Measurements from ENCODE around the gene TAB3. TPM values are rescaled to one million over a fixed set of nuclear protein-coding genes. Genes with fewer than 3 reads are reported as not detected.

Gene TAB3
- total and polyA plus RNA-seq, 8 donors: 14.8 to 31.1 (median 28.4) TPM

DNA sequence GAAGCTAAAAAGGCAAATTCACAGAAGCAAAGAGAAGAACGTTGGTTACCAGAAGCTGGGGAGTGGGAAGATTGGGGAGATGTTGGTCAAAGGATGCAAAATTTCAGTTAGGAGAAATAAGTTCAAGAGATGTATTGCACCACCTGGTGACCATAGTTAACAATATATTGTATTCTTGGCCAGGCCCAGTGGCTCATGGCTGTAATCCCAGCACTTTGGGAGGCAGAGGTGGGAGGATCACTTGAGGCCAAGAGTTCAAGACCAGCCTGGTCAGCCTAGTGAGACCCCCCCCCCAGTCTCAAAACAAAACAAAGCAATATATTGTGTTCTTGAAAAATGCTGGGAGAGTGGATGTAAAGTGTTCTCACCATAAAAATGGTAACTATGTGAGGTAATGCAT is 67.9 kb downstream of the TAB3 start:
- H3K27me3 ChIP-seq: no peaks in the 10 kb centered on the region
- no peaks in the 10 kb centered on the region for H3K9me3 ChIP-seq
- ATAC-seq (no peak), DNase-seq (no peak)
- H3K4me3 ChIP-seq: no peak overlapping the region
- H3K36me3 ChIP-seq: no peaks in the 10 kb centered on the region
- no peak overlapping the region for H3K27ac ChIP-seq
- intact Hi-C loops (cut with DNase I): no loop called here
- no peak for TF ChIP-seq CTCF (IDR thresholded peaks at IDR 0.05)
- H3K4me1 ChIP-seq: no peaks in the 10 kb centered on the region

DNA sequence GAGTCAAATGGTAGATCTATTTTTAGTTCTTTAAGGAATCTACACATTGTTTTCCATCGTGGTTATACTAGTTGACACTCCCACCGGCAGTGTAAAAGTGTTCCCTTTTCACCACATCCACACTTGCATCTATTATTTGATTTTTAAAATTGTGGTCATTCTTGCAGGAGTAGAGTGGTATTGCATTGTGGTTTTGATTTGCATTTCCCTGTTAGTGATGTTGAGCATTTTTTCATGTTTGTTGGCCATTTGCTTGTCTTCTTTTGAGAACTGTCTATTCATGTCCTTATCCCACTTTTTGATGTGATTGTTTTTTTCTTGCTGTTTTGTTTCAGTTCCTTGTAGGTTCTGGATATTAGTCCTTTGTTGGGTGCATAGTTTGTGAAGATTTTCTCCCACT is 70.0 kb downstream of the TAB3 start:
- no peak for DNase-seq
- intact Hi-C loops (cut with DNase I): no loop called here
- ATAC-seq: no peak
- Histone ChIP-seq H3K27me3 (no peaks in the 10 kb centered on the region), H3K27ac (no peak overlapping the region), H3K4me3 (no peak overlapping the region), H3K36me3 (no peaks in the 10 kb centered on the region), H3K9me3 (no peaks in the 10 kb centered on the region), H3K4me1 (no peaks in the 10 kb centered on the region)
- no peak for TF ChIP-seq CTCF (IDR thresholded peaks at IDR 0.05)

DNA sequence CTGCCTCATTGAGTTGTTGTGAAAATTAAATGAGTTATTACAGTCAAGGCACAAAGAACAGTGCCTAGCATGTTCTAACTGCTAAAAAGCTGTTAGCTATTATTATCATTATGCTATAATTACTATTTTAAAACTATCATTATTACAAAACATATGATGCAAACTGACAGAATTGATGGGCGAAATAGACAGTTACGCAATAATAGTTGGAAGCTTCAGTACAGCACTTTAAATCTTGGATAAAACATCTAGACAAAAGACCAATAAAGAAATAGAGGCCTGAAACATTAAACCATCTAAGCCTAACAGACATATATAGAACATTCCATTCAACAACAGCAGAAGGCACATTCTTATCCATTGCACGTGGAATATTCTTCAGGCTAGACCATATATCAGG is 73.0 kb downstream of the TAB3 start:
- Histone ChIP-seq H3K27me3 (no peaks in the 10 kb centered on the region), H3K4me1 (no peaks in the 10 kb centered on the region), H3K36me3 (no peaks in the 10 kb centered on the region), H3K27ac (no peak overlapping the region), H3K4me3 (no peak overlapping the region), H3K9me3 (no peaks in the 10 kb centered on the region)
- ATAC-seq: no peak
- TF ChIP-seq CTCF (IDR thresholded peaks at IDR 0.05): no peak
- DNase-seq: no peak
- intact Hi-C loops (cut with DNase I): no loop called here

GRCh38 chrX:30814978-30815377 is 74.1 kb downstream of the TAB3 start:
- H3K4me3 ChIP-seq: no peak overlapping the region
- no peak for TF ChIP-seq CTCF (IDR thresholded peaks at IDR 0.05)
- H3K27me3 ChIP-seq: no peaks in the 10 kb centered on the region
- ATAC-seq (no peak), DNase-seq (no peak)
- no peak overlapping the region for H3K27ac ChIP-seq
- H3K9me3 ChIP-seq: no peaks in the 10 kb centered on the region
- intact Hi-C loops (cut with DNase I): no loop called here
- H3K36me3 ChIP-seq: no peaks in the 10 kb centered on the region
- H3K4me1 ChIP-seq: no peaks in the 10 kb centered on the region

DNA sequence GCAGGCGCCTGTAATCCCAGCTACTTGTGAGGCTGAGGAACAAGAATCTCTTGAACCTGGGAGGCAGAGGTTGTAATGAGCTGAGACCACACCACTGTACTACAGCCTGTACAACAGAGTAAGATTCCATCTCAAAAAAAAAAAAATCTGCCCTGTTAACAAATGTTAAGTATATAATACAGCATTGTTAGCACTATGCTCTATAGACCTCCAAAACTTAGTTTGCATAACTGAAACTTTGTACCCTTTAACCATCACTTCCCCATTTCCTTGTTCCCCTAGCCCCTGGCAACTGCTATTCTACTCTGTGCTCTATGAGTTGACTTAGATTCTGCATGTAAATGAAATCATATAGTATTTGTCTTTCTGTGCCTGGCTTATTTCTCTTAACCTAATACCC is 76.7 kb downstream of the TAB3 start:
- Histone ChIP-seq H3K4me1 (no peaks in the 10 kb centered on the region), H3K4me3 (no peak overlapping the region), H3K27me3 (no peaks in the 10 kb centered on the region), H3K27ac (no peak overlapping the region), H3K36me3 (no peaks in the 10 kb centered on the region), H3K9me3 (no peaks in the 10 kb centered on the region)
- ATAC-seq: no peak
- DNase-seq: no peak
- intact Hi-C loops (cut with DNase I): no loop called here
- no peak for TF ChIP-seq CTCF (IDR thresholded peaks at IDR 0.05)

Measured in left lung (tissue), 10 donors.